GM21825 (cell line): Measurements from ENCODE around the gene C22orf39.

Experiments
- ATAC-seq: cut with Tn5 transposase; IDR thresholded peaks from one replicate; pipeline ENCODE4 v1.9.1; 2021; ENCODE audit warnings: mild to moderate bottlenecking, moderate library complexity; ENCODE audit not compliant: unreplicated experiment

Gene C22orf39

GRCh38 chr22:19447330-19448075, at the start of gene C22orf39:
C22orf39 (minus strand) TSS chr22:19447711; CDS start chr22:19447688, 23 bp downstream.
- peak; percentile 69 for ATAC-seq

- ATAC-seq = no peak
Measured at GRCh38 chr22:19497245-19497644, 49.7 kb upstream of the C22orf39 start.

GRCh38 chr22:19496324-19496630, 48.8 kb upstream of the C22orf39 start:
- no peak for ATAC-seq

GRCh38 chr22:19495562-19496323, 48.2 kb upstream of the C22orf39 start:
- ATAC-seq = no peak

GRCh38 chr22:19494676-19495173, 47.2 kb upstream of the C22orf39 start:
- no peak for ATAC-seq

GRCh38 chr22:19494001-19494560, 46.6 kb upstream of the C22orf39 start:
- ATAC-seq = no peak

GRCh38 chr22:19492504-19493174, 45.1 kb upstream of the C22orf39 start:
- ATAC-seq = no peak

- no peak for ATAC-seq
Measured at GRCh38 chr22:19490628-19491230, 43.2 kb upstream of the C22orf39 start.

GRCh38 chr22:19488884-19489843, 41.7 kb upstream of the C22orf39 start:
- no peak for ATAC-seq

- ATAC-seq = no peak
Measured at GRCh38 chr22:19488285-19488684, 40.8 kb upstream of the C22orf39 start.

- no peak for ATAC-seq
Measured at GRCh38 chr22:19483481-19484244, 36.2 kb upstream of the C22orf39 start.

GRCh38 chr22:19482297-19482696, 34.8 kb upstream of the C22orf39 start:
- no peak for ATAC-seq

GRCh38 chr22:19480789-19481188, 33.3 kb upstream of the C22orf39 start:
- ATAC-seq = no peak

- ATAC-seq = no peak
Measured at GRCh38 chr22:19480173-19480568, 32.7 kb upstream of the C22orf39 start.

GRCh38 chr22:19479355-19480172, 32.1 kb upstream of the C22orf39 start, which contains the start of gene CDC45:
CDC45 (plus strand) TSS chr22:19479920; CDS start chr22:19479969, 49 bp downstream.
- peak; percentile 76 for ATAC-seq

GRCh38 chr22:19478901-19479354, 31.4 kb upstream of the C22orf39 start, which contains the start of gene UFD1:
UFD1 (minus strand) TSS chr22:19479193; CDS start chr22:19479085, 108 bp downstream.
- ATAC-seq = peak; percentile 49

- no peak for ATAC-seq
Measured at GRCh38 chr22:19478045-19478900, 30.8 kb upstream of the C22orf39 start.
